Fibroblast of skin of abdomen (primary cell): ENCODE data around the gene CRY1. TPM values are rescaled to one million over a fixed set of nuclear protein-coding genes. Genes with fewer than 3 reads are reported as not detected.
A peak's percentile ranks its signal among the peaks of the same experiment; 100 is the strongest.

ENCODE experiments used
- DNase-seq: peaks from one replicate; pipeline ENCODE4 v3.0.0-alpha.2; 2013
- polyA plus RNA-seq, 2 experiments: library from polyadenylated mRNA; unstranded; fragments of 120-200 nt; gene quantifications; one replicate each; pipeline ENCODE4 v1.2.1, GENCODE V29; 2013; ENCODE audit not compliant: insufficient read length in 2 of 2

CRY1 gene
- 17.6 TPM for polyA plus RNA-seq (2013, experiment 1 of 2; ENCODE audit: insufficient read length)
- polyA plus RNA-seq (2013, experiment 2 of 2; ENCODE audit: insufficient read length), result 17.2 TPM

- DNase-seq, result peak; percentile 96
Measured at GRCh38 chr12:107093417-107094182, at the start of gene CRY1. CRY1 (minus strand) TSS chr12:107093549; CDS start chr12:107092961, 588 bp downstream.

- DNase-seq, result no peak
Measured at GRCh38 chr12:107139787-107140186, 46.4 kb upstream of the CRY1 start.

GRCh38 chr12:107138990-107139389 lies 45.6 kb upstream of the CRY1 start:
- no peak for DNase-seq

GRCh38 chr12:107135177-107135576 lies 41.8 kb upstream of the CRY1 start:
- no peak for DNase-seq

- DNase-seq, result no peak
Measured at GRCh38 chr12:107134558-107134957, 41.2 kb upstream of the CRY1 start.

GRCh38 chr12:107133462-107133861 lies 40.1 kb upstream of the CRY1 start:
- DNase-seq, result no peak

- peak; percentile 65 for DNase-seq
Measured at GRCh38 chr12:107131832-107132616, 38.7 kb upstream of the CRY1 start.

GRCh38 chr12:107130830-107131611 lies 37.7 kb upstream of the CRY1 start:
- no peak for DNase-seq

- no peak for DNase-seq
Measured at GRCh38 chr12:107129315-107129930, 36.1 kb upstream of the CRY1 start.

GRCh38 chr12:107127482-107128430 lies 34.4 kb upstream of the CRY1 start:
- DNase-seq, result no peak

- peak; percentile 48 for DNase-seq
Measured at GRCh38 chr12:107126796-107127481, 33.6 kb upstream of the CRY1 start.

GRCh38 chr12:107125833-107126232 lies 32.5 kb upstream of the CRY1 start:
- DNase-seq, result no peak

GRCh38 chr12:107122452-107122958 lies 29.2 kb upstream of the CRY1 start:
- no peak for DNase-seq

- DNase-seq, result no peak
Measured at GRCh38 chr12:107119091-107119490, 25.7 kb upstream of the CRY1 start.

GRCh38 chr12:107118624-107119023 lies 25.3 kb upstream of the CRY1 start:
- no peak for DNase-seq

GRCh38 chr12:107115119-107115518 lies 21.8 kb upstream of the CRY1 start:
- no peak for DNase-seq

GRCh38 chr12:107111314-107111713 lies 18.0 kb upstream of the CRY1 start:
- DNase-seq, result no peak

- DNase-seq, result no peak
Measured at GRCh38 chr12:107109726-107110719, 16.7 kb upstream of the CRY1 start.

- no peak for DNase-seq
Measured at GRCh38 chr12:107108995-107109508, 15.7 kb upstream of the CRY1 start.
